Left lung (tissue), 10 donors: ENCODE data around the gene ZNF467. TPM values are rescaled to one million over a fixed set of nuclear protein-coding genes. Genes with fewer than 3 reads are reported as not detected.

ENCODE experiments used
- ATAC-seq: fragments of 200-7000 bp; cut with Tn5 transposase; one replicate; pipeline ENCODE4 v1.9.1; 2020; ENCODE audit warnings: moderate library complexity
- DNase-seq, 4 donors: peaks; one replicate each; pipeline ENCODE4 v3.0.0-alpha.2; 2013 to 2020
- H3K27ac ChIP-seq, 2 donors: fragments of 200-600 bp; sonication (generic) in 1 of 2; one replicate each; pipeline versions ENCODE4 v1.5.0 to v1.8.0; 2020 to 2021
- H3K27me3 ChIP-seq, 2 donors: fragments of 200-600 bp; sonication (generic) in 1 of 2; one replicate each; pipeline versions ENCODE4 v1.5.0 to v1.8.0; 2020 to 2021
- H3K36me3 ChIP-seq, 2 donors: fragments of 200-600 bp; sonication (generic) in 1 of 2; one replicate each; pipeline versions ENCODE4 v1.5.0 to v1.8.0; 2020 to 2021
- H3K4me1 ChIP-seq, 2 donors: fragments of 200-600 bp; one replicate each; pipeline ENCODE4 v1.8.0; 2021
- H3K4me3 ChIP-seq, 2 donors: fragments of 200-600 bp; sonication (generic) in 1 of 2; one replicate each; pipeline versions ENCODE4 v1.5.0 to v1.8.0; 2020 to 2021; ENCODE audit warnings: mild to moderate bottlenecking in 1 of 2
- H3K9me3 ChIP-seq, 2 donors: fragments of 200-600 bp; sonication (generic) in 1 of 2; one replicate each; pipeline versions ENCODE4 v1.5.0 to v1.8.0; 2020 to 2021
- CTCF ChIP-seq, 2 donors: fragments of 200-600 bp; sonication (generic) in 1 of 2; IDR thresholded peaks; one replicate each; pipeline versions ENCODE4 v1.5.0 to v1.8.0; 2021; ENCODE audit warnings: antibody characterized with exemption in 2 of 2
- intact Hi-C, 2 donors: fragments of 100-400 bp; cut with DNase I; formaldehyde crosslinking; loops; one replicate each; pipeline versions ENCODE4 v1.11.2 to v1.14.2; 2022
- polyA plus RNA-seq, 6 donors: library from polyadenylated mRNA; unstranded; fragments of 120-200 nt; gene quantifications; one replicate each; pipeline ENCODE4 v1.2.1, GENCODE V29; 2013; ENCODE audit not compliant: insufficient read length in 6 of 6
- total RNA-seq, 2 donors: library from RNA; stranded (reverse); fragmentation: NEBNext Ultra II Directional; extraction: Animal tissue kit (Norgen Biotek cat#: 25700); gene quantifications; one replicate each; pipeline ENCODE4 v1.2.1, GENCODE V29; 2021
- donor health status: DM: no; HTN: yes; CAD: no.
- donor health status: DM: no; HTN: no; CAD: no.

The ZNF467 gene
- total and polyA plus RNA-seq, 8 donors, result 20.8 to 36.9 (median 29.3) TPM

DNA sequence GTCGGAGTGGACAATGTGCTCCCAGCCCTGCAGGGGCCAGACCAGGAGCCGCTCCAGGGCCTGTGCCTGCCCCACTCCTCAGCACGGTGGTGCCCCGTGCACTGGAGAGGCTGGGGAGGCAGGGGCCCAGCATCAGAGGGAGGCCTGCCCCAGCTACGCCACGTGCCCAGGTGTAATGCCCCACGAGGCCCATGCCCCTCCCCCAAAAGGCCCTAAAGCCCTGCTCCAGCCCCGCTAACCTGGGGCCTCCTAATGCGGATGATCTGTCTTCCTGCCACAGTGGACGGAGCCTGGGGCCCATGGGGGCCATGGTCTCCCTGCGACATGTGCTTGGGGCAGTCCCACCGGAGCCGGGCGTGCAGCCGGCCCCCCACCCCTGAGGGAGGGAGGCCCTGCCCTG lies 41.1 kb upstream of the ZNF467 start:
- Histone ChIP-seq H3K27me3 (peaks cover 0 to 5% of the 10 kb centered on the region in 2 donors), H3K4me3 (no peak overlapping the region), H3K4me1 (no peaks in the 10 kb centered on the region), H3K27ac (no peak overlapping the region), H3K36me3 (no peaks in the 10 kb centered on the region), H3K9me3 (no peaks in the 10 kb centered on the region)
- no peak for TF ChIP-seq CTCF (IDR thresholded peaks at IDR 0.05)
- intact Hi-C loops, result no loop called here
- no peak for ATAC-seq
- peak in 1 of 4 donors; percentile 71 for DNase-seq

GRCh38 chr7:149813254-149814035 lies 40.1 kb upstream of the ZNF467 start:
- H3K27me3 ChIP-seq, result peaks cover 0 to 5% of the 10 kb centered on the region in 2 donors
- H3K27ac ChIP-seq, result no peak overlapping the region
- H3K36me3 ChIP-seq, result no peaks in the 10 kb centered on the region
- no peak for TF ChIP-seq CTCF (IDR thresholded peaks at IDR 0.05)
- H3K4me3 ChIP-seq, result no peak overlapping the region
- intact Hi-C loops, result no loop called here
- H3K9me3 ChIP-seq, result no peaks in the 10 kb centered on the region
- no peaks in the 10 kb centered on the region for H3K4me1 ChIP-seq
- DNase-seq (peak in 1 of 4 donors; percentile 76), ATAC-seq (no peak)

DNA sequence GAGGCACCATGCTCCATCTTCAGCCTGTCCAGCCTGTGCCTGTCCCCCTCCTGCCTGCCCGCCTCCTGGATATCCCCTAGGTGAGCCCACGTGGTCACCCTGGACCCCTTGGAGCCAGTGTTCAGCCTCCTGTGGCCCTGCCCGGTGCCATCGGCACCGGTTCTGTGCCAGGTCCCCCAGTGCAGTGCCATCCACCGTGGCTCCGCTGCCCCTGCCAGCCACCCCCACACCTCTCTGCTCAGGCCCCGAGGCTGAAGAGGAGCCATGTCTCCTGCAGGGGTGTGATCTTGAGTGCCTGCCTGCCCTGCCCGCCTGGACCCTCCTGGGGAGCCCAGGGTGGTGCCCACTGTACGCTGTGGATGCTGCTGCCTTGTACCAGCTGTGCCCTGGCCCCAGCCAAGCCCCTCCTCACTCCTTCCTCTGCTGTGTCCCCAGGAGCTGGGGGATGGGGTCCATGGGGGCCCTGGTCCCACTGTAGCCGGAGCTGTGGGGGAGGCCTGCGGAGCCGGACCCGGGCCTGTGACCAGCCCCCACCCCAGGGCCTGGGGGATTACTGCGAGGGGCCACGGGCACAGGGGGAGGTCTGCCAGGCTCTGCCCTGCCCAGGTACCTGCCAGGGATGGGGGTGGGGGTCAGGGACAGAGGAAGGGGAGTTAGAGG lies 38.6 kb upstream of the ZNF467 start:
- intact Hi-C loops, result no loop called here
- DNase-seq (no peak), ATAC-seq (no peak)

GRCh38 chr7:149811221-149811620 lies 37.8 kb upstream of the ZNF467 start:
- Histone ChIP-seq H3K4me3 (no peak overlapping the region), H3K27me3 (peaks cover 0 to 5% of the 10 kb centered on the region in 2 donors), H3K4me1 (no peaks in the 10 kb centered on the region), H3K9me3 (no peaks in the 10 kb centered on the region), H3K27ac (no peak overlapping the region), H3K36me3 (no peaks in the 10 kb centered on the region)
- intact Hi-C loops, result no loop called here
- TF ChIP-seq CTCF (IDR thresholded peaks at IDR 0.05), result no peak
- DNase-seq (no peak), ATAC-seq (no peak)

More for the DNA sequence above, 38.6 kb upstream of the ZNF467 start:
- Histone ChIP-seq H3K36me3 (no peaks in the 10 kb centered on the region), H3K4me1 (no peaks in the 10 kb centered on the region), H3K4me3 (no peak overlapping the region), H3K27ac (no peak overlapping the region), H3K27me3 (peaks cover 0 to 5% of the 10 kb centered on the region in 2 donors), H3K9me3 (no peaks in the 10 kb centered on the region)
- no peak for TF ChIP-seq CTCF (IDR thresholded peaks at IDR 0.05)

- ATAC-seq, result peak; percentile 35
Measured at GRCh38 chr7:149809215-149809614, 35.8 kb upstream of the ZNF467 start.

More at GRCh38 chr7:149809215-149809614, 35.8 kb upstream of the ZNF467 start:
- intact Hi-C loops, result no loop called here
- no peak for TF ChIP-seq CTCF (IDR thresholded peaks at IDR 0.05)
- no peak overlapping the region for H3K4me3 ChIP-seq
- DNase-seq, result no peak
- H3K27me3 ChIP-seq, result no peaks in the 10 kb centered on the region
- H3K36me3 ChIP-seq, result no peaks in the 10 kb centered on the region
- H3K27ac ChIP-seq, result no peak overlapping the region
- H3K9me3 ChIP-seq, result no peaks in the 10 kb centered on the region
- H3K4me1 ChIP-seq, result no peaks in the 10 kb centered on the region
